HG03064 (cell line): ENCODE results near the gene COX20.
"Not testable (repeated sequence)": the region's sequence is repeated elsewhere in the genome, so short reads cannot be mapped to it uniquely, and the experiment has no call there.

Experiments
- ATAC-seq: cut with Tn5 transposase; IDR thresholded peaks from one replicate; pipeline ENCODE4 v1.9.1; 2021; ENCODE audit warnings: low read depth; ENCODE audit not compliant: unreplicated experiment

Gene COX20

DNA sequence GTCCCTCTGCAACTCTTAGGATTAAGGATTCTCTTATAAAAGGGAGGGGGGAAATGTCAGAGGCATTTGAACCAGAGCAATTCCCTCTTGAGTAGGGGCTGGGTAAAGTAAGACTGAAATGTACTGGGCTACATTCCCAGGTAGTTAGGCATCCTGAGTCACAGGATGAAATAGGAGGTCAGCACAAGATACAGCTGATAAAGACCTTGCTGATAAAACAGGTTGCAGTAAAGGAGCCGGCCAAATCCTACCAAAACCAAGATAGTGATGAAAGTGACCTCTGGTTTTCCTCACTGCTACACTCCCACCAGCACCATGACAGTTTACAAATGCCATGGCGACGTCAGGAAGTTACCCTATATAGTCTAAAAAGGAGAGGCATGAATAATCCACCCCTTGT is 14.3 kb upstream of the COX20 start:
- no peak for ATAC-seq

DNA sequence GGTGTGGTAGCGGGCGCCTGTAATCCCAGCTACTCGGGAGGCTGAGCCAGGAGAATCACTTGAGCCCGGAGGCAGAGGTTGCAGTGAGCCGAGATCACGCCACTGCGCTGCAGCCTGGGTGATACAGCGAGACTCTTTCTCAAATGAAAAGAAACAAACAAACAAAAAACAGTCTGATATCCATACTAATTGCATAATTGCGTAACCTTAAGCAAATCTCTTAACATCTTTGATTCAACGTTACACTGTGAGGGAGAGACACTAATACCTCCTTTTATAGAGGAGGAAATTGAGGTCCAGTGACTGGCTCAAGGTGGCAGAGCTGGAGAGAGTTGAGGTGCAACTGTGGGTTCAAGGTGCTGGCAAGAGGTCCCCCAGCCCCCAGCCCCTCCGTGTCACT is 12.6 kb upstream of the COX20 start:
- no peak for ATAC-seq

DNA sequence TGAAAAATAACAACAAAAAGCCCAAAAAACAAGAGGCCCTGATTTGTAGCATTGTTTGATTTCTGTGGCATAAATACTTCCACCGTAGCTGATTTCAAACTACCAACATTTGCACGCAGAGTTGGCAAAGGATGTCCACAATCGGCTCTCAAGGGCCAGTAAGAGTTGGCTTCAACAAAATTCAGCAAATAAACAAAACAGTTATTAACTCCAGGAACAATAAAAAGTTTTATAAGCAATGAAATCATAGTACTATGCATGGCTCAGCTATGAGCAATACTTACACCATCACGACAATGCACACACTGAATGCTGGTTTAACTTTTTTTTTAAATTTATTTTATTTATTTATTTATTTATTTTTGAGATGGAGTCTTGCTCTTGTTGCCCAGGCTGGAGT is 8.7 kb upstream of the COX20 start:
- ATAC-seq: no peak

DNA sequence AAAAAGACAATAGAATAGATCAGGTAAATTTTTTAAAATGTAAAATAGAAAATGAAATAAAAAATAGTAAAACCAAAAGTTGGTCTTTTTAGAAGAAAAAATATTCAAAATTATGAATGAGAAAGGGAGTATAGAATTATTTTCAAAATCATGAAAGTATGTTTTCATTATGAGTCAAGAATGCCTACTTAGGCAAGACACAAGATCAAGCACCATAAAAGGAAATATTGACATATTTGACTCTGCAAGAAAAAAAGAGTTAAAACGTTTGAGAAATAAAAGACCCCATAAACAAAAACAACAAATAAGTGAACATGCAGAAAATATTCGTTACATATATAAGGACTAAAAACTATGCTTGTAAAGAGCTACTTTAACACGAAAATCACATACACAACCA is 4.8 kb upstream of the COX20 start:
- ATAC-seq: no peak

GRCh38 chr1:244833260-244833659 is 2.2 kb upstream of the COX20 start:
- not testable (repeated sequence) for ATAC-seq

- ATAC-seq: no peak
Measured at GRCh38 chr1:244833734-244834542, 1.5 kb upstream of the COX20 start.

DNA sequence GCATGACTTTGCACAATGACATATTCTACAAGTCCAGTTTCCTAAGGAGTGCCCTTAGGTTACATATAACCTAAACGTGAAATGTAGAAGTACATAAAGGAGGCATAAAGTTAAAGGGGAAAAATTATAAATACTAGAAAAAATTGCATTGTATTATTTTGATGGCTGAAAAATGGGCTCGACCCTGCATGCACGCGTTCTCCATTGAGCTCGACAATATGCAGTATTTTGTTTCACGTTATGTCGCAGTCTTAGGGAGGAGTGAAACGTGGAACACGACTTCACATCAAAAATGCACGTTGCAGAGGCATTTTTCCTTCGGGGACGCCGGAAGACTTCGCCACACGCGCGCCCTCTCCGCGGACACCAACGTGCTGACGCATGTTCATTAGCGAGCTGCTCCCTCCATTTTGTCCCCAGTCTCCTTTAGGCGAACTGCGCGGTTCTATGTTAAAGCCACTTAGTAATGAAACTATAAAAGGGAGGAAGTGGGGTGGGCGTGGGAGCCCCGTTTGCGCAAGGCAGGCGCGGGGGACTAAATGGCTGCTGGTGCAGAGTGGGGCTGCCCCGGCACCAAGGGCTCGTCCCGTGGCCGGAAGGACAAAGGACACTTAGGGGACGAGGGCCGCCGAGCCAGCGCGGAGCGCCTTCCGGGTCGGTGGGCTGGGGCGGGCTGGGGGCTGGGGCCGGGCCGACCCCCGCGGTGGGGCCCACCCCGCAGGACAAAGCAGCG is 749 bp upstream of the COX20 start:
- peak; percentile 61 for ATAC-seq

GRCh38 chr1:244836135-244836521 is 670 bp downstream of the COX20 start:
- no peak for ATAC-seq

DNA sequence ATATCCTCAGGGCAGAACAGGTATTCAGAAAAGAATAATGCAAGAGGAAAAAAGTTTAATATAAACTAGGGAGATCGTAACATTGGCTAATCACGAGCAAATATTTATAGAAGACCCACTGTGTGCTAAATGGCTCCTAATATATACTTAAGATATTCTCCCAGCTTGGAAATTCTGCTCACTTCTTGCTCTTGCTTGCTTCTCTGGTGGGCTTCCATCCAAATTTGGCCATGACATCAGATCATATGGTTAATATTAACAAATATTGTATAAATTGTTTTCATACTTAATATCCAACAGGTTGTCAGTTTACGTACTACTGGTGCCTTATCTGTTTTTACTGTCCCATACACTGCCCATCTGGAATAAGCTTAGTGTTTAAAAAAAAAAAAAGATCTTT is 1.1 kb downstream of the COX20 start:
- ATAC-seq: no peak

DNA sequence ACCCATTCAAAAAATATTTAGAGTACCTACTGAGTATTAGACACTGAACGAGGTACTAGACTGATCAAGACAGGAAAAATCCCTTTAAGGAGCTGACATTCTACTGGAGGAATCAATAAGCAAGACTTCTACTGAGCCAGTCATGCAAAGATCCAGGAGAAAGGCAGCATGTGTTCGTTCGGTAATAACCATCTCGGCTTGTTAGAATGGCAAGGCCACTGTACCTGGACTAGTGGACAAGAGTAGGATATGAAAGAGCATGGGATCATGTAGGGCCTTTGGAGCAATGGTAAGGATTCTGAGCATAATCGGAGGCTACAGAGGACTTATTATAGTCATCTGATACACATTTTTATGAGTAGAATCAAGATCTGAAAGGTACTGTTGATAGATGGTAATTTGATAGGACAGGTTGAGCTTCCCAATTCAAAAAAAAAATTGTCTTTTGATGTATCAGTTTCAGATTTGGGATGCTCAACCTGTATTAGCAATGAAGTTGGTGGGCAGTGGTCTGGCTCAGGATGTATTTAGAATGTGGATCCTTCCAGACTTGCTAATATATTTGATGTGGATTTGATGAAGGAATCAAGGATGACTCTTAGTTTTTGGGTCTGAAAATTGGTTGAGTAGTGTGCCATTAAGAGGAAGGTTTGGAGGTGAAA is 2.3 kb downstream of the COX20 start:
- no peak for ATAC-seq

GRCh38 chr1:244839656-244840055 is 4.2 kb downstream of the COX20 start:
- no peak for ATAC-seq

DNA sequence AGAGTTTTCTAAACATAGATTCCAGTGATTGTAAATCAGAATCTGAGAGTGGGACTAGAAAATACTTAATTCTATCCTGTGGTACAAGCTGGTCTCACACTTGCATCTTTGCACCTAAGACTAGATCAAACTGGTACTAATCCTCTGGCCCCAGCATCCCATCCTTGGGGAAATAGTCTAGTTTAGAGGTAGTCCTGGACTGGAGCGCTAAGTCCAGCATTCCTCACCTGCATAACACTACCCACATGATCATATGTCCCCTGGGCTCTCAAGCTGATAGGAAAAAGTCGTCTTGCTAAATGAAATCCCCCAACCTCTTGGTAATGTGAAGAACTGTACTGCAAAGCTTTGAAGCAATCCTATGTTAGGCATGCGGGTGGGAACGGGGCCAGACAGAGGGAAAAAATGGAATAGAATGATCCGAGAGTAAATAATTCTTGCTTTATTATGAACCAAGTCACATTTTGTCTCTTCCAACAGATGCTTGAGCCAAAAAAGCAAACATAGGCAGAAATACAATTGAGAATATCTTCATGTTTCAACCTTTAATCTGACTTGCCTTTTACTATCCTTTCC is 4.8 kb downstream of the COX20 start:
- no peak for ATAC-seq

- no peak for ATAC-seq
Measured at GRCh38 chr1:244841273-244841927, 5.9 kb downstream of the COX20 start.

- ATAC-seq: no peak
Measured at GRCh38 chr1:244843148-244843978, 7.9 kb downstream of the COX20 start.

DNA sequence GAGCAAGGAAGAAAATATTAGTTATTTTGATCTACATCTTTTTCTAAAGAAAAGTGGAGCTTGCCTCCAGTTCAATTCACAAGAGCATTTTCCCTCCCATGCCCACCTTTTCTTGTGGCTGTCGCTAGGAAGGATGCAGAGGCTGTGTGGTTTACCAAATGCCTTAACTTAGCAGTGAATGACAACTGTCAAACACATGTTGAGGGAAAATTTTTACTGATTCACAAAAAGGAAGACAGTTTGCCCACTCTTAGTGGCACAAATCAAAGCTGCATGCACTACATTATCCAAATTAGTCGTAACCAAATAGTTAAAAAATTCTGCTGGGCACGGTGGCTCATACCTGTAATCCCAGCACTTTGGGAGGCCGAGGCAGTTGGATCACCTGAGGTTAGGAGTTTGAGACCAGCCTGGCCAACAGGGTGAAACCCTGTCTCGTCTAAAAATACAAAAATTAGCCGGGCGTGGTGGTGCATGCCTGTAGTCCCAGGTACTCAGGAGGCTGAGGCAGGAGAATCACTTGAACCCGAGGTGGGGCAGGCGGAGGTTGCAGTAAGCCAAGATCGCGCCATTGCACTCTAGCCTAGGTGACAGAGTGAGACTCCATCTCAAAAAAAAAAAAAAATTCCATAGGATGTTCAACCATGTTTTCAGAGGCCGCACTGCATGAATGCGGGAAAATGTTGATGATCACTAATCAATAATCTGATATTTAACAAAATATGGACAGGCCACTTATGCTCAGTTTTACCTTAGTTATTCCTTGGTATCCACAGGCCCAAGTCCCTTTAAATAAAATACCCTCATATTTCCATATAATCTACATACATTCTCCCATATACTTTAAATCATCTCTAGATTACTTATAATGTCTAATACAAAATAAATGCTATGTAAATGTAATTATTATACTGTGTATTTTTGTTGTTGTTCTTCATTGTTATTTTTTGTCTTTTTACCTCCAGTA is 9.0 kb downstream of the COX20 start:
- no peak for ATAC-seq

GRCh38 chr1:244846653-244847052 is 11.2 kb downstream of the COX20 start:
- ATAC-seq: no peak

DNA sequence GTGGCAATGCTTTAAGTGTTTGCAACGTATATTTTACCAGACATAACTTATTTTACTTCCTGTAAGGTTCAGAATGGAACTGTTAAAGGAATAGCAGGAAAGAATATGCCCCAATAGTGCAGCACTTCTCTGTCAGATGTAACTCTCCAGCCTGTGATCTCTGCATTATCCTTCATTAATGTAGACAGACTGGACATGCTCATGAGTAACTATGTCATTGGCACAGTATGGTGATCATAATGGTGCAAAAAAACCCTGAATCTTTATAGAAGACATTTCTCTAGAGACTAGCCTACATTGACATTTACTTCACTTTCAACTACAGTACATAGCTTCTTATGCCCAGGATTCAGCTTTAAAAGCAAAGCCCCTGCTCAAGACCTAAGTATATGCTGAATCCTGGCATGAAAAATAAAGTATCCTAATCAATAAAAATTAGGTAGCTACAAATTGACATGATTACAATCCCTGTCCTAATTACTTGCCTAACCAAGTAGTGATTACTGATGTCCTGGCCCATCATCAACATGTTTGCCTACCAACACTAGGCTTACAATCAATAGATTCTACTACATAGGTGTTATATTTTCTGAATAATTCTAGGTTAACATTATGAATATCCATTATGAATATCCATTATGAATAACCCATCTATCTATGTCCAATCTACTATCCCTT is 13.9 kb downstream of the COX20 start:
- no peak for ATAC-seq
